ENCODE measurements around the gene KRTAP10-1.
A peak's percentile ranks its signal among the peaks of the same experiment; 100 is the strongest.
"Not testable (repeated sequence)": the region's sequence is repeated elsewhere in the genome, so short reads cannot be mapped to it uniquely, and the experiment has no call there.

KRTAP10-1 gene

GRCh38 chr21:44515359-44516165, 24.4 kb downstream of the KRTAP10-1 start:
- DNase-seq (ENCODE audit: low read depth) = no peak

GRCh38 chr21:44514746-44515358, 25.1 kb downstream of the KRTAP10-1 start:
- no peak for DNase-seq (ENCODE audit: low read depth)

- DNase-seq (ENCODE audit: low read depth) = no peak
Measured at GRCh38 chr21:44514218-44514520, 25.8 kb downstream of the KRTAP10-1 start.

DNA sequence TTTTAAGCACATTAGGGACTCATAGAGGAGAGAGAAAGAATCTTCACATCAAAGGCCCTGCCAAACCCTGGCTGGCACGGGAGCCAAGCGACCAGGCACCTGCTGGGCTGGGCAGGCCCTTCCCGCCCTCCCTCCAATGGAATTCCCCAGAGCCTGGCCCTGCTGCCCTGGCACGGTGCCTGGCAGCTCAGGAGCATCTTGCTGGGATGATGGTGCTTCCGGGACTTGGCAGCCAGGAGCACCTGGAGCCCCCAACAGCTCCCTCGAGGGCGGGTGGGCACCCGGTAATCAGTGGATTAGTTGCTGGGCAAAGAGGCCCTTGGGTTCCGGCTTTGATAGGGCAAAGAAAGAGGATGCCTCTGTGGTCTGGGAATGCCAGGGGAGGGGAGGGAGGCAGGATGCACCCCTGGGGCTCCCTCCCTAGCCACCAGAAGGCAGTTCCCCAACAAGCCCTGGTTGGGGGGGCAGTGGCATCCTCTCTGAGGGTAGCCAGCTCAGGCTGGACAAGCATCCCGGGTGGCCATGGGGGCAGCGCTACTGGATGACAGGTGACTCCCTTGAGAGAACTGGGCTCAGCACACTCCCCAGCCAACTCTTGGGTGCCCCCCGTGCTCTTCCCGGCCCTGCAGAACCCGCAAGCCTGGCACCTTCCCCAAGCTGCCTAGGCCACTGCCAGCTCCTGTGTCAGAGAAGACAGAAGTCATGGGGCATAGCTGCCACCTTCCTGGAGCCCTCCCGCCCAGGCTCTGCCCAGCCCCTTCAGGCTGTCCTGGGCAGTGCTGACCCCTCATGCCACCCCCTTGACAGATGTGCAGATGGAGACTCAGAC, 26.4 kb downstream of the KRTAP10-1 start:
- DNase-seq (ENCODE audit: low read depth) = no peak

DNA sequence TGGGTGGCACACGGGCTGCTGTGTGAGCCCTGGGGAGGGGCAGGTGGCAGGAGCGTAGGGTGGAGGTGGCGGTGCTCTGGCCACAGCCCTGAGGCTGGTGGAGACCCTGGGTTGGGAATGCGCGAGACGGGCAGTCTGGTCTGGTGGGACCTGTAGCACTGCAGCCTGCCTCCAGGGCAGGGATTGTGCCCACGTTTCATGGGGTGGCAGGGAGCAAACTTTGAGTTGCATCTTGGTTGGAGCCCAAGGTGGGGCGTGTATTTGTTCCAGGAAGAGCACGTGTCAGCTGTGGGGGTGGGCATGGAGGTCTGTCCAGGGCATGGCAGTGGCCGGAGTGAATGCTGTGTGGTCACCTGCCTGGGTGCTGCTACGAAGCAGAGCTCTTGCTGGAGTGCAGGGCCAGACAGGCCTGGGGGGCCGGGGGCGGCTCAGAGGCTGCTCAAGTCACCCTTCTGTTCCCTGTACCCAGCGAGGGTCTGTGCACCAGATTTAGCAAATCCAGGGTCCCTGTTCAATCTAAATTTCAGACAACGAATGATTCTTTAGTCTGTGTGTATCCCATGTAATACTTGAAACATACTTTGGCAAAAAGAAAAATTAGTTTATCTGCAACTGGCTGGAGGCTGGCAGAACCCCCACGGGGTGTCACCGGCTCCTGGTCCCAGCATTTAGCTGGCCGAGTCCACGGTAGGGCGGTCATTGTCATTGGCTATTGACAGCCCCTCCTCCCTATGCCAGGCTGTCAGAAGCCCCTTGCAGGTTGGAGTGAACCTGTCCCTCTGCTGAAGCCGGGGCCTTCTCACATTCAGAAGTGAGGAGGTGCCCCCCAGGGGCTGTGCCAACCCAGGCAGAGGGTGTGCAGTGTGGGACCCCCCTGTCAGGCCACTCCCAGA, 27.3 kb downstream of the KRTAP10-1 start:
- no peak for DNase-seq (ENCODE audit: low read depth)

DNA sequence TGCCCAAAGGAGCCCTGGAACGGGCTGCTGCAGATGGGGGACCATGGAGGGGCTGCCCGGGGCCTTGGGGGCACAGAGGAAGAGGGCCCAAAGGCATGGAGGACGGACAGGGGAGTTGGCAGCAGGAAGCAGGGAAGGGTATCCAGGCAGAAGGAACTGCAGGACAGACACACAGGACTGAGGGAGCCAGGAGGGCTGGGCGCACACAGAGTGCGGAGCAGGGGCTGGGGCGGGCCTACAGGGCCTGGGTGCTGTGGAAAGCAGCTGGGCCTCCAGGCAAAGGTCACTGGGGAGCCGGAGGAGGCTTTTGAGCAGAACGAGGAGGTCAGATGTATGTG, 28.1 kb downstream of the KRTAP10-1 start:
- no peak for DNase-seq (ENCODE audit: low read depth)

DNA sequence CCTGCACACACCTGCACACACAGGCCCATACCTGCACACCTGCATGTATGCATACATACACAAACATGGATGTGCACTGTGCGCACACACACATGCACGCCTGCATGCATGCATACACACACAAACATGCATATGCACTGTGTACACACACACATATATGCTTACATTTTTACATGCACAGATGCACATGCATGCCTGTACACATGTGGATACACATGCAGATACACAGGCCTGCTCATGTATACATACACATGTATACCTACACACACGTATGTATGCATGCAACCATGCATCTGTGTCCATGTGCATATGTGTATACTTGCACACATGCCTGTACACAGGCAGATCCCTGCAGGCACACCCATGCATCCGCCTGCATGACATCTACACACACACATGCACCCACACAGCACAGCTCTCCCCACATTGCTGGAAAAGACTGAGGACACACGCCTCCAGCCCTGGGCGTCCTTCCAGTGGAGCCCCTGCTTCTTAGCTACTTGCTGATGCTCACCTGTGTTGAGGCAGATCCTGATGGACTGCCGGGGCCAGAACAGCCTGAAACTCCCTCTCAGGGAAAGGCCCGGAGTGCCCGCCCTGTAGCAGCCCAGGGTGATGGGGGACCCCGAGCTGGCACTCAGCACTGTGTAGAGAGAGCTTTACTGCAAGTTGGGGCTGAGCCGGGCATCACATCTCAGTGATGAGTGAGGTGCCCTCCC, 28.6 kb downstream of the KRTAP10-1 start:
- DNase-seq (ENCODE audit: low read depth) = no peak

GRCh38 chr21:44510508-44511218, 29.3 kb downstream of the KRTAP10-1 start:
- DNase-seq (ENCODE audit: low read depth) = peak; percentile 66

GRCh38 chr21:44510109-44510507, 29.9 kb downstream of the KRTAP10-1 start:
- no peak for DNase-seq (ENCODE audit: low read depth)

- no peak for DNase-seq (ENCODE audit: low read depth)
Measured at GRCh38 chr21:44509539-44509938, 30.5 kb downstream of the KRTAP10-1 start.

DNA sequence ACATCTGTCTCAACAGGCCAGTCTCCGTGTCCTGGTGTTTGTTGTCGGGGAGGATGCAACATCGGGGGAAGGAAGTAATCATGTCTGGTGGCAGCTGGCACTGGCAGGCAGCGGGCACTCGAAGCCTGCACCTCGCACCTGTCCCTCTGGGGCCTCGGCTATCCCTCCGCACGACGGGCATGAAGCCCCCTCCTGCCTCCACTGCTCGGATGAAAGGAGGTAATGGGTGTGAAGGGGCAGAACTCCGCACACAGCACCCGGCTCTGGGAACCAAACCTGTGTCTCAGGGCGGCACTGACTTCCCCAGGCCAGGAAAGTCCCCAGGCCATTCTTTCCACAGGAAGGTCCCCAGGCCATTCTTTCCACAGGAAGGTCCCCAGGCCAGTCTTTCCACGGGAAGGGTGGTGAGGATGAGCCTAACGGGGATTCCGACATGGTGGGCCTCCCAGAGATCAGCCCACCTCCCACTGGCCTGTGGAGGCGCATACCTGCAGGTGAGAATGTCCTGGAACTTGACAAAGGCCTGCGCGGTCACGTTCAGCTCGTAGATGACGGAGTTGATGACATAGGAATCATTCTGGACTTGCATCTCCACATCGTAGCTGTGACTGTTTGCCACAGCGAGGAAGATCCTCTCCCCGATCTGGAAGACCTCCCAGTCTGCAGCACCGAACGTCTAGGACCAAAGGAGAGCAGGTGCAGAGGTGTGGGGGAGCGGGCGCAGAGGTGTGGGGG, 31.1 kb downstream of the KRTAP10-1 start:
- DNase-seq (ENCODE audit: low read depth) = no peak

GRCh38 chr21:44508426-44508710, 31.6 kb downstream of the KRTAP10-1 start:
- DNase-seq (ENCODE audit: low read depth) = no peak

- no peak for DNase-seq (ENCODE audit: low read depth)
Measured at GRCh38 chr21:44507673-44508425, 32.1 kb downstream of the KRTAP10-1 start.

GRCh38 chr21:44506279-44507255, 33.4 kb downstream of the KRTAP10-1 start:
- DNase-seq (ENCODE audit: low read depth) = no peak

DNA sequence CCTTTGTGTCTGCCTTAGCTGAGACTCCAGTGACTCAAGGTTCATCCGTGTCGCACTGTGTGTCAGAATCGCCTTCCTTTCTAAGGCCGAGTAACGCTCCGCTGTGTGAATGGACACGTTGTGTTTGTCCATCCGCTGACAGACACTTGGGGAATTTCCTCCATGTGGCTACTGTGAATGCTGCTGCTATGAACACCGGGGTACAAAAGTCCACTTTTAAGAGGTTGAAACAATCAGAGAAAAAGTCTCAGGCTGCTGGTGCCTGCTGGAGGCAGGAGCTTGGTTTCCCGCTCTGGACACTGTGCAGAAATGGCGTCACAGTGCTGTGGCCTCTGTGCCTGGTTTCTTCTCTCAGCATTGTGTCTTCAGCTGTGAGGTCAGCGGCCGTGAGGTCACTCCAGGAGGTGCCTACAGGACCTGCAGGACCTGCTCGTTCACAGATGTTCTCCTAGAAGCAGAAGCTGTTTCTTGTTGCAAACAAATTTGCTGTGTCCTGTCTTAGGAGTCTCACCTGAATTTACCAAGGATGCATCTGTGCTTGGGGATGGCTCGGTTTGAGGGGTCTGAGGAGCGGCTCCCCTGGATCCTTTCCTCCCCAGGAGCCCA, 34.2 kb downstream of the KRTAP10-1 start:
- no peak for DNase-seq (ENCODE audit: low read depth)

GRCh38 chr21:44503901-44504399, 36.0 kb downstream of the KRTAP10-1 start:
- DNase-seq (ENCODE audit: low read depth) = no peak

GRCh38 chr21:44503006-44503889, 36.7 kb downstream of the KRTAP10-1 start:
- not testable (repeated sequence) for DNase-seq (ENCODE audit: low read depth)
